WI38 (cell line): ENCODE measurements around the gene PLCZ1.

ENCODE experiments used
- H3K4me3 ChIP-seq: 2 replicates; pipeline ENCODE4 v1.5.1; 2011; ENCODE audit warnings: low read depth, mild to moderate bottlenecking, control low read depth, low read length
- CTCF ChIP-seq: IDR thresholded peaks from 2 replicates; pipeline ENCODE4 v1.5.1; 2012; ENCODE audit warnings: low read depth, mild to moderate bottlenecking, control low read depth, low read length

Gene PLCZ1

GRCh38 chr12:18683327-18684013 lies 54.3 kb downstream of the PLCZ1 start:
- TF ChIP-seq CTCF = no peak

DNA sequence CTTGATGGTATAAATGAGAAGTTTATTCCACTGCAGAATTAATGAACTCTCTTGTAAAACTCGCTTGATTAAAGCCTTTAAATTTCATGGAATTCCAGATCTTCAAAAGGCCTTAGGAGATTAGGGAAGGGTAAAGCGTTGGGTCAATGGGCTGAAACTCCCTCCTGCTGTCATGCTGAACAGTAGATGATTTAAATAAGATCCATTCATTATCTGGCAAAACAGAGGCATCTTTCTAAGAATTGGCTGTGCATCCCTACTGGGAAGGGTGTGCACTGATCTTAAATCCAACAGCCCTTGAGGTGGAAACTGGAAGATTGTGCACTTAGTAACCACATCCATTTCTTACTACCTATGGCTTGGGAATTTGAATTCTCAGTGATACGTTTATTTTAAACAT lies 56.0 kb downstream of the PLCZ1 start:
- H3K4me3 ChIP-seq = no peak overlapping the region
- TF ChIP-seq CTCF = no peak

More at GRCh38 chr12:18683327-18684013, 54.3 kb downstream of the PLCZ1 start:
- H3K4me3 ChIP-seq = no peak overlapping the region

DNA sequence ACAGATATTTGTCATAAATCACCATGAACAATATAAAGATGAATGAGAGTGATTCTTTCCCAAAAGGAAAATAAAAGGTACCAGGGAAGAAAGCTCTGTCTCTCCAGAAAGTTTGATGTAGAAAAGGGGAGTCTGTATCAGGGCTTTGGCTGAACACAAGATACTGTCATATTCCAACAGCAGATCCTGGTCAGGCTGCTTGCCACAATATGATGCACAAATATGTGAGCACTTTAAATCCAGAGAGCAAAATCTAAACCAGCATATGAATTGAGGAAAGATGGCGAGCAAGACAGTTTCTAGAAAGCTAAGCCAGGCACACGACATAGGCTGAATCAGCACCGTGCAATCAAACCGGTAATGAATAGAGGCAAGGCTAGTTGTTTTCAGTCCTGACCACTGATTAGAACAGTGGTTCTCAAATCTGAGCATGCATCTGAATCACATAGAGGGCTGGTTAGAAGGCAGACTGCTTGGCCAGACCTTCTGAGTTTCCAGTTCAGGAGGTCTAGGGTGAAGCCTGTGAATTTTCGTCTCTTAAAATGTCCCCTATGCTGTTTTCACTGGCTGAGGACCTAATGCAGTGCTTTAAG lies 60.7 kb downstream of the PLCZ1 start:
- no peak for TF ChIP-seq CTCF

GRCh38 chr12:18676141-18676540 lies 61.7 kb downstream of the PLCZ1 start:
- no peak for TF ChIP-seq CTCF
- no peak overlapping the region for H3K4me3 ChIP-seq

More for the DNA sequence above, 60.7 kb downstream of the PLCZ1 start:
- no peak overlapping the region for H3K4me3 ChIP-seq

DNA sequence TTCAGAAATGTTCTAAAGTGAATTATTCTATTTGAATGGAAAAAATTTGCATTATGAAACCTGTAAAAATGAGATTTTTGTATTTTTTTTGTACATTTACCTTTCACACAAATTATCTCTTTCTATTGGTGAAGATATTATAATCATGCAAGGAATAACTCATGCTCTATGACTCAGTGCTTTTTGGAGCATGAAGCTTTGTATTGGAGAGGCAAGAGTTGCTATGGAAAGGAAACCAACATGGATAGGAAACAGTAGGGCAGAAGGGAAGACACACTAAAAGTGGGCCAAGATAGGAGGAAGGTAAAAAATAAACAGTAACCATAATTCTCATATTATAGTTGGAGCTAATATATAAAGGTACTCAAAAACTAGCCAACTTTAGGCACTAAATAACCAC lies 79.0 kb downstream of the PLCZ1 start:
- no peak for TF ChIP-seq CTCF
- H3K4me3 ChIP-seq = no peak overlapping the region

DNA sequence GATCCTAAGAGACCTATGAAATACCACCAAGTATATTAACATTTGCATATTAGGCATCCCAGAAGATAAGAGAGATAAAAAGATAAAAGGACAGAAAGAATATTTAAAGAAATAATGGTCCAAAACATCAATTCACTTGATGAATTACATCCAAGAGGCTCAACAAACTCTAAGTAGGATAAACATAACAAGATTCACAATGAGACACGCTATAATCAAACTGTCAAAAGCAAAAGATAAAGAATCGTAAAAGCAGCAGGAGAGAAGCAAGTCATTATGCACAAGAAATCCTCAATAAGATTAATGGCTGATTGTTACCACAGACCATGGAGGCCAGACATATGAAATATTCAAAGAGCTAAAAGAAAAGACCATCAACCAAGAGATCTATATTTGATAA lies 79.6 kb downstream of the PLCZ1 start:
- H3K4me3 ChIP-seq = no peak overlapping the region
- no peak for TF ChIP-seq CTCF

GRCh38 chr12:18655351-18655750 lies 82.5 kb downstream of the PLCZ1 start:
- no peak overlapping the region for H3K4me3 ChIP-seq
- no peak for TF ChIP-seq CTCF
